ENCODE results near the gene WLS.

WLS gene

GRCh38 chr1:68225781-68226180, 6.5 kb downstream of the WLS start:
- H3K4me1 ChIP-seq (ENCODE audit: low read length): no peaks in the 10 kb centered on the region

GRCh38 chr1:68223687-68224086, 8.6 kb downstream of the WLS start:
- TF ChIP-seq CTCF (IDR thresholded peaks at IDR 0.05; ENCODE audit: low read length): no peak
- Histone ChIP-seq H3K27me3 (replicated peaks; ENCODE audit: insufficient read depth, low read length) (no peaks in the 10 kb centered on the region), H4K20me1 (ENCODE audit: insufficient read depth, low read length) (no peaks in the 10 kb centered on the region), H3K4me3 (ENCODE audit: low read length) (no peak overlapping the region), H3K9ac (ENCODE audit: low read length) (no peak overlapping the region), H3K4me1 (ENCODE audit: low read length) (no peaks in the 10 kb centered on the region), H3K9me3 (replicated peaks; ENCODE audit: insufficient read depth, low read length) (no peaks in the 10 kb centered on the region), H3K9me2 (replicated peaks; ENCODE audit: insufficient read depth, low read length) (no peaks in the 10 kb centered on the region), H3K79me2 (ENCODE audit: low read length) (no peaks in the 10 kb centered on the region), H3K27ac (ENCODE audit: low read length) (no peak overlapping the region), H3K4me2 (ENCODE audit: low read depth, low read length) (no peak overlapping the region), H3K36me3 (replicated peaks; ENCODE audit: insufficient read depth, low read length) (no peaks in the 10 kb centered on the region), H3F3A (ENCODE audit: insufficient read depth, low read length) (no peaks in the 10 kb centered on the region), H2AFZ (ENCODE audit: low read length) (no peak overlapping the region)
- DNase-seq: no peak

More at GRCh38 chr1:68225781-68226180, 6.5 kb downstream of the WLS start:
- H3K79me2 ChIP-seq (ENCODE audit: low read length): no peaks in the 10 kb centered on the region
- no peaks in the 10 kb centered on the region for H4K20me1 ChIP-seq (ENCODE audit: insufficient read depth, low read length)
- no peaks in the 10 kb centered on the region for H3K36me3 ChIP-seq (replicated peaks; ENCODE audit: insufficient read depth, low read length)
- no peak overlapping the region for H3K27ac ChIP-seq (ENCODE audit: low read length)
- H3K4me2 ChIP-seq (ENCODE audit: low read depth, low read length): no peak overlapping the region
- no peak overlapping the region for H2AFZ ChIP-seq (ENCODE audit: low read length)
- no peaks in the 10 kb centered on the region for H3K27me3 ChIP-seq (replicated peaks; ENCODE audit: insufficient read depth, low read length)
- no peak overlapping the region for H3K4me3 ChIP-seq (ENCODE audit: low read length)
- DNase-seq: no peak
- no peaks in the 10 kb centered on the region for H3K9me3 ChIP-seq (replicated peaks; ENCODE audit: insufficient read depth, low read length)
- no peaks in the 10 kb centered on the region for H3F3A ChIP-seq (ENCODE audit: insufficient read depth, low read length)
- no peak overlapping the region for H3K9ac ChIP-seq (ENCODE audit: low read length)
- TF ChIP-seq EZH2phosphoT487 (IDR thresholded peaks at IDR 0.05; ENCODE audit: low read length): no peak
- TF ChIP-seq CTCF (IDR thresholded peaks at IDR 0.05; ENCODE audit: low read length): no peak
- no peak for TF ChIP-seq EZH2 (optimal IDR thresholded peaks at IDR 0.05; ENCODE audit: low read depth, low read length)
- H3K9me2 ChIP-seq (replicated peaks; ENCODE audit: insufficient read depth, low read length): no peaks in the 10 kb centered on the region

DNA sequence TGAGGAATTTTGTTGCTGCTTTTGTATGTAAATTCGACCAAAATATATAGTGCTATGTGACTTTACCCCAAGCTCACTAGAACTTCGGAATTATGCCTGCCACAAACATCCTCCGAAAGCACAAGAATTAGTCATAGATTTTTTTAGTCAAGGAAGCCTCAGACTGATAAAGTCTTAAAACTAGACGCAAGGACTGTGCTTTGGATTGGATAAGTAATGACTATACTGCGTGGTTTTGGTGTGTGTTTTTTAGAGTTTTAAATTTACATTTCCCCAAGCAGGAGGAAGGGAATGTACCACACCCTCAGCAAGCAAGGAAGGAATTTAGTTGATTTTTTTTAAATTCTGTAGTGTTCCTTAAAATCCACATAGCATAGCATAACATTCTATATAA, 10.3 kb downstream of the WLS start:
- no peaks in the 10 kb centered on the region for H3K27me3 ChIP-seq (replicated peaks; ENCODE audit: insufficient read depth, low read length)
- no peaks in the 10 kb centered on the region for H4K20me1 ChIP-seq (ENCODE audit: insufficient read depth, low read length)
- no peaks in the 10 kb centered on the region for H3K9me2 ChIP-seq (replicated peaks; ENCODE audit: insufficient read depth, low read length)
- H3K9me3 ChIP-seq (replicated peaks; ENCODE audit: insufficient read depth, low read length): no peaks in the 10 kb centered on the region
- DNase-seq: no peak
- H3K79me2 ChIP-seq (ENCODE audit: low read length): no peaks in the 10 kb centered on the region
- H3K9ac ChIP-seq (ENCODE audit: low read length): no peak overlapping the region
- H3K4me1 ChIP-seq (ENCODE audit: low read length): no peaks in the 10 kb centered on the region
- no peaks in the 10 kb centered on the region for H3F3A ChIP-seq (ENCODE audit: insufficient read depth, low read length)
- H3K36me3 ChIP-seq (replicated peaks; ENCODE audit: insufficient read depth, low read length): no peaks in the 10 kb centered on the region
- no peak overlapping the region for H3K4me3 ChIP-seq (ENCODE audit: low read length)
- H3K4me2 ChIP-seq (ENCODE audit: low read depth, low read length): no peak overlapping the region
- H2AFZ ChIP-seq (ENCODE audit: low read length): no peak overlapping the region
- no peak for TF ChIP-seq EZH2phosphoT487 (IDR thresholded peaks at IDR 0.05; ENCODE audit: low read length)
- no peak for TF ChIP-seq CTCF (IDR thresholded peaks at IDR 0.05; ENCODE audit: low read length)
- TF ChIP-seq EZH2 (optimal IDR thresholded peaks at IDR 0.05; ENCODE audit: low read depth, low read length): no peak
- no peak overlapping the region for H3K27ac ChIP-seq (ENCODE audit: low read length)
